ENCODE results near the gene EID2.

GRCh38 chr19:39499932-39500331 is 40.0 kb downstream of the EID2 start:
- TF ChIP-seq PHF8 (conservative IDR thresholded peaks at IDR 0.05; ENCODE audit: low read depth, low read length) (no peak), CHD2 (IDR thresholded peaks at IDR 0.05; ENCODE audit: low read length) (no peak), SIN3A (conservative IDR thresholded peaks at IDR 0.05 in 1 of 2, IDR thresholded peaks at IDR 0.05 in 1 of 2; ENCODE audit: low read depth in 1 of 2, low read length in 2 of 2) (no peak), TBP (IDR thresholded peaks at IDR 0.05; ENCODE audit: low read depth, low read length) (no peak), MAFK (IDR thresholded peaks at IDR 0.05; ENCODE audit: low read depth, low read length) (no peak), CTCF (IDR thresholded peaks at IDR 0.05; ENCODE audit: control extremely low read depth in 1 of 3, insufficient read depth in 1 of 3, low read depth in 1 of 3, low read length in 3 of 3) (no peak), EP300 (IDR thresholded peaks at IDR 0.05; ENCODE audit: borderline replicate concordance in 1 of 2, low read depth in 2 of 2, low read length in 2 of 2) (no peak), EZH2 (IDR thresholded peaks at IDR 0.05; ENCODE audit: low read depth, low read length, severe bottlenecking) (no peak), YY1 (IDR thresholded peaks at IDR 0.05; ENCODE audit: low read depth, low read length) (no peak), ATF3 (IDR thresholded peaks at IDR 0.05; ENCODE audit: insufficient read depth, low read depth, low read length) (no peak)
